ENCODE data around the gene RTEL1. TPM values are rescaled to one million over a fixed set of nuclear protein-coding genes. Genes with fewer than 3 reads are reported as not detected.

RTEL1 gene
- total and polyA plus RNA-seq, 4 experiments from 2014 or later = 1.3 to 36.0 (median 18.2) TPM

GRCh38 chr20:63696628-63697356 is 38.7 kb downstream of the RTEL1 start, which contains the start of gene TNFRSF6B:
Gene TNFRSF6B, plus strand, starts transcription at chr20:63696652. Its CDS starts 116 bp downstream, at chr20:63696768.
- intact Hi-C loops (cut with micrococcal nuclease) = no loop called here
- peak in 3 of 5 donors; percentile 19 to 30 (median 19) for DNase-seq
- CTCF ChIA-PET (ENCODE audit: partially characterized antibody) = no interaction called here

GRCh38 chr20:63697357-63697867 is 39.3 kb downstream of the RTEL1 start:
- CTCF ChIA-PET (ENCODE audit: partially characterized antibody) = no interaction called here
- DNase-seq = no peak
- no peak overlapping the region for H3K27ac ChIP-seq (ENCODE audit: low read depth, low read length)
- Mint-ChIP-seq H3K27me3 (no peaks in the 10 kb centered on the region), H3K4me1 (peaks cover 6 to 32% (median 17%) of the 10 kb centered on the region in 4 donors), H3K27ac (peak overlapping the region in 1 of 7 donors; percentile 74), H3K4me3 (peak overlapping the region in 3 of 8 donors; percentile 31 to 67 (median 65)), H3K36me3 (peaks cover 0 to 4% of the 10 kb centered on the region in 2 donors), H3K9me3 (peaks cover 0 to 3% (median 0%) of the 10 kb centered on the region in 8 donors)
- no peaks in the 10 kb centered on the region for H3K27me3 ChIP-seq (ENCODE audit: insufficient read depth, low read length)
- POLR2A ChIA-PET (ENCODE audit: partially characterized antibody) = interaction anchor here (0.8 to 3.6 kb wide), 8 partner anchors 8 to 282 kb away, joined by 3 to 26 read pairs (median 4); partner anchors contain the start of genes ARFRP1, GMEB2, LIME1 and SAMD10
- intact Hi-C loops (cut with micrococcal nuclease) = no loop called here
- no peak overlapping the region for H3K4me3 ChIP-seq (ENCODE audit: low read length in 2 of 2)
- H3K9me3 ChIP-seq (ENCODE audit: control insufficient read depth in 1 of 2, low read length in 2 of 2) = no peaks in the 10 kb centered on the region
- H3K4me1 ChIP-seq (ENCODE audit: insufficient read depth, low read length) = peaks cover 47% of the 10 kb centered on the region
- no peaks in the 10 kb centered on the region for H3K36me3 ChIP-seq (ENCODE audit: insufficient read depth, low read length)

More at GRCh38 chr20:63696628-63697356, 38.7 kb downstream of the RTEL1 start, which contains the start of gene TNFRSF6B:
- Histone ChIP-seq H3K4me3 (ENCODE audit: low read length in 2 of 2) (no peak within 1 kb of the TSS), H3K27me3 (ENCODE audit: insufficient read depth, low read length) (no peaks in the 10 kb centered on the region), H3K27ac (ENCODE audit: low read depth, low read length) (no peak within 1 kb of the TSS), H3K4me1 (ENCODE audit: insufficient read depth, low read length) (peaks cover 47% of the 10 kb centered on the region), H3K9me3 (ENCODE audit: control insufficient read depth in 1 of 2, low read length in 2 of 2) (no peaks in the 10 kb centered on the region), H3K36me3 (ENCODE audit: insufficient read depth, low read length) (no peaks in the 10 kb centered on the region)
- Mint-ChIP-seq H3K4me1 (peaks cover 5 to 27% (median 14%) of the 10 kb centered on the region in 4 donors), H3K27ac (peak within 1 kb of the TSS in 4 of 7 donors; percentile 41 to 74 (median 50)), H3K4me3 (peak within 1 kb of the TSS in 3 of 8 donors; percentile 31 to 67 (median 65)), H3K9me3 (peaks cover 0 to 3% (median 0%) of the 10 kb centered on the region in 8 donors), H3K36me3 (peaks cover 0 to 2% of the 10 kb centered on the region in 2 donors), H3K27me3 (no peaks in the 10 kb centered on the region)
- POLR2A ChIA-PET (ENCODE audit: partially characterized antibody) = interaction anchor here (0.8 to 3.6 kb wide), 9 partner anchors 8 to 283 kb away, joined by 3 to 26 read pairs (median 3); partner anchors contain the start of genes ARFRP1, LIME1, SAMD10 and ZGPAT

- H3K4me1 Mint-ChIP-seq = peaks cover 6 to 38% (median 17%) of the 10 kb centered on the region in 4 donors
- H3K9me3 Mint-ChIP-seq = peaks cover 0 to 3% (median 0%) of the 10 kb centered on the region in 8 donors
- no peaks in the 10 kb centered on the region for H3K27me3 Mint-ChIP-seq
- peaks cover 47% of the 10 kb centered on the region for H3K4me1 ChIP-seq (ENCODE audit: insufficient read depth, low read length)
- intact Hi-C loops (cut with micrococcal nuclease) = no loop called here
- no peak overlapping the region for H3K27ac ChIP-seq (ENCODE audit: low read depth, low read length)
- no peaks in the 10 kb centered on the region for H3K27me3 ChIP-seq (ENCODE audit: insufficient read depth, low read length)
- H3K9me3 ChIP-seq (ENCODE audit: control insufficient read depth in 1 of 2, low read length in 2 of 2) = no peaks in the 10 kb centered on the region
- H3K4me3 ChIP-seq (ENCODE audit: low read length in 2 of 2) = no peak overlapping the region
- H3K36me3 ChIP-seq (ENCODE audit: insufficient read depth, low read length) = no peaks in the 10 kb centered on the region
- H3K36me3 Mint-ChIP-seq = peaks cover 0 to 3% of the 10 kb centered on the region in 2 donors
- H3K4me3 Mint-ChIP-seq = no peak overlapping the region
- H3K27ac Mint-ChIP-seq = no peak overlapping the region
- ChIA-PET POLR2A (ENCODE audit: partially characterized antibody) (interaction anchor here (0.8 to 3.6 kb wide), 10 partner anchors 9 to 282 kb away, joined by 3 to 26 read pairs (median 3); partner anchors contain the start of genes ARFRP1, GMEB2, LIME1 and SAMD10), CTCF (ENCODE audit: partially characterized antibody) (interaction anchor here (1.0 kb wide), 1 partner anchor 116 kb away, joined by 3 read pairs; no protein-coding TSS in a partner anchor)
- no peak for DNase-seq
Measured at GRCh38 chr20:63697868-63698545, 39.9 kb downstream of the RTEL1 start.

- peak overlapping the region in 2 of 7 donors; percentile 47 to 48 for H3K27ac Mint-ChIP-seq
- H3K27me3 Mint-ChIP-seq = no peaks in the 10 kb centered on the region
- Histone ChIP-seq H3K27me3 (ENCODE audit: insufficient read depth, low read length) (no peaks in the 10 kb centered on the region), H3K4me1 (ENCODE audit: insufficient read depth, low read length) (peaks cover 47% of the 10 kb centered on the region), H3K4me3 (ENCODE audit: low read length in 2 of 2) (no peak overlapping the region), H3K9me3 (ENCODE audit: control insufficient read depth in 1 of 2, low read length in 2 of 2) (no peaks in the 10 kb centered on the region), H3K36me3 (ENCODE audit: insufficient read depth, low read length) (peaks cover 5% of the 10 kb centered on the region), H3K27ac (ENCODE audit: low read depth, low read length) (no peak overlapping the region)
- H3K9me3 Mint-ChIP-seq = no peaks in the 10 kb centered on the region
- DNase-seq = no peak
- ChIA-PET POLR2A (ENCODE audit: partially characterized antibody) (interaction anchor here (0.9 to 3.6 kb wide), 6 partner anchors 8 to 132 kb away, joined by 3 to 26 read pairs (median 4); partner anchors contain the start of genes ARFRP1, GMEB2, LIME1 and SLC2A4RG), CTCF (ENCODE audit: partially characterized antibody) (interaction anchor here (1.0 kb wide), 1 partner anchor 117 kb away, joined by 3 read pairs; no protein-coding TSS in a partner anchor)
- intact Hi-C loops (cut with micrococcal nuclease) = no loop called here
- H3K36me3 Mint-ChIP-seq = peaks cover 0 to 3% of the 10 kb centered on the region in 2 donors
- no peak overlapping the region for H3K4me3 Mint-ChIP-seq
- peaks cover 6 to 39% (median 17%) of the 10 kb centered on the region in 4 donors for H3K4me1 Mint-ChIP-seq
Measured at GRCh38 chr20:63698739-63699465, 40.8 kb downstream of the RTEL1 start.

- peak overlapping the region in 2 of 7 donors; percentile 47 to 48 for H3K27ac Mint-ChIP-seq
- intact Hi-C loops (cut with micrococcal nuclease) = no loop called here
- peaks cover 47% of the 10 kb centered on the region for H3K4me1 ChIP-seq (ENCODE audit: insufficient read depth, low read length)
Measured at GRCh38 chr20:63699466-63700198, 41.5 kb downstream of the RTEL1 start.

More at GRCh38 chr20:63699466-63700198, 41.5 kb downstream of the RTEL1 start:
- ChIA-PET POLR2A (ENCODE audit: partially characterized antibody) (interaction anchor here (1.1 to 3.6 kb wide), 4 partner anchors 37 to 132 kb away, joined by 3 to 18 read pairs (median 4); partner anchors contain the start of genes GMEB2, LIME1 and SLC2A4RG), CTCF (ENCODE audit: partially characterized antibody) (no interaction called here)
- Histone ChIP-seq H3K27ac (ENCODE audit: low read depth, low read length) (no peak overlapping the region), H3K4me3 (ENCODE audit: low read length in 2 of 2) (no peak overlapping the region), H3K36me3 (ENCODE audit: insufficient read depth, low read length) (peaks cover 12% of the 10 kb centered on the region), H3K9me3 (ENCODE audit: control insufficient read depth in 1 of 2, low read length in 2 of 2) (no peaks in the 10 kb centered on the region), H3K27me3 (ENCODE audit: insufficient read depth, low read length) (no peaks in the 10 kb centered on the region)
- peaks cover 0 to 8% of the 10 kb centered on the region in 2 donors for H3K36me3 Mint-ChIP-seq
- H3K9me3 Mint-ChIP-seq = no peaks in the 10 kb centered on the region
- no peaks in the 10 kb centered on the region for H3K27me3 Mint-ChIP-seq
- H3K4me3 Mint-ChIP-seq = no peak overlapping the region
- peaks cover 6 to 39% (median 17%) of the 10 kb centered on the region in 4 donors for H3K4me1 Mint-ChIP-seq
- no peak for DNase-seq

All from CD4-positive, alpha-beta memory T cell (primary cell).